ENCODE results near the gene NEUROG1.

NEUROG1 gene

GRCh38 chr5:135486131-135487036 lies 49.4 kb downstream of the NEUROG1 start:
- ChIA-PET CTCF (interaction anchor here (1.8 to 1.9 kb wide), 2 partner anchors 20 to 80 kb away, joined by 8 to 12 read pairs; no protein-coding TSS in a partner anchor), POLR2A (ENCODE audit: low non-redundant PET) (no interaction called here)
- no peak overlapping the region for H3K27ac ChIP-seq
- DNase-seq (ENCODE audit: low spot score), result no peak
- no peak for TF ChIP-seq CTCF (conservative IDR thresholded peaks at IDR 0.05; ENCODE audit: low read depth)

- no peak overlapping the region for H3K27ac ChIP-seq
- no peak for DNase-seq (ENCODE audit: low spot score)
- ChIA-PET POLR2A (ENCODE audit: low non-redundant PET) (no interaction called here), CTCF (interaction anchor here (0.5 kb wide), 1 partner anchor 53 kb away, joined by 4 read pairs; no protein-coding TSS in a partner anchor)
- no peak for TF ChIP-seq CTCF (conservative IDR thresholded peaks at IDR 0.05; ENCODE audit: low read depth)
Measured at GRCh38 chr5:135484674-135485086, 51.1 kb downstream of the NEUROG1 start.

All from RWPE1 (cell line).